Osteoblast (primary cell): ENCODE results near the gene WFDC2. TPM values are rescaled to one million over a fixed set of nuclear protein-coding genes. Genes with fewer than 3 reads are reported as not detected.

ENCODE experiments used
- DNase-seq: peaks from one replicate; pipeline ENCODE4 v3.0.0; 2011; ENCODE audit warnings: low spot score, mixed read lengths; ENCODE audit not compliant: insufficient read length; ENCODE audit errors: missing footprints
- H2AFZ ChIP-seq: 2 replicates; pipeline ENCODE4 v1.6.0; 2011; ENCODE audit warnings: mild to moderate bottlenecking, low read length
- H3K27ac ChIP-seq: 2 replicates; pipeline ENCODE4 v1.5.1; 2011; ENCODE audit warnings: mild to moderate bottlenecking, low read depth, low read length, moderate library complexity
- H3K27me3 ChIP-seq: 2 replicates; pipeline ENCODE4 v1.6.0; 2012; ENCODE audit warnings: mild to moderate bottlenecking, control low read depth, inconsistent platforms, low read length, moderate library complexity; ENCODE audit not compliant: insufficient read depth
- H3K36me3 ChIP-seq: 2 replicates; pipeline ENCODE4 v1.5.1; 2011; ENCODE audit warnings: mild to moderate bottlenecking, low read length, control low read depth, moderate library complexity; ENCODE audit not compliant: insufficient read depth
- H3K4me1 ChIP-seq: 2 replicates; pipeline ENCODE4 v1.5.1; 2011; ENCODE audit warnings: mild to moderate bottlenecking, low read length, control low read depth, moderate library complexity; ENCODE audit not compliant: insufficient read depth
- H3K4me2 ChIP-seq: 2 replicates; pipeline ENCODE4 v1.6.0; 2011; ENCODE audit warnings: mild to moderate bottlenecking, low read length; ENCODE audit not compliant: insufficient read depth
- H3K4me3 ChIP-seq: fragments of 200-600 bp; sonication (generic); 3 replicates; pipeline ENCODE4 v1.5.1; 2012; ENCODE audit warnings: mild to moderate bottlenecking, low read length, inconsistent platforms; ENCODE audit not compliant: insufficient read depth
- H3K79me2 ChIP-seq: 2 replicates; pipeline ENCODE4 v1.6.0; 2012; ENCODE audit warnings: mild to moderate bottlenecking, low read length, control low read depth, inconsistent platforms; ENCODE audit not compliant: insufficient read depth
- H3K9me3 ChIP-seq: 2 replicates; pipeline ENCODE4 v1.5.1; 2011; ENCODE audit warnings: low read depth, low read length, control low read depth
- H4K20me1 ChIP-seq: 2 replicates; pipeline ENCODE4 v1.6.0; 2012; ENCODE audit warnings: mild to moderate bottlenecking, low read length, control low read depth; ENCODE audit not compliant: insufficient read depth
- total RNA-seq: library from RNA; depleted of rRNA; stranded (reverse); fragments of >200 nt; gene quantifications from 2 replicates; pipeline ENCODE4 v1.2.3, GENCODE V29; 2012
- TF ChIP-seq, protein P1 (sequence below): IDR thresholded peaks from 2 replicates; pipeline ENCODE4 v1.5.1; 2011; ENCODE audit warnings: mild to moderate bottlenecking, low read depth, low read length, moderate library complexity; ENCODE audit errors: extremely low read depth

Gene WFDC2
- total RNA-seq, 1 donor: not detected

DNA sequence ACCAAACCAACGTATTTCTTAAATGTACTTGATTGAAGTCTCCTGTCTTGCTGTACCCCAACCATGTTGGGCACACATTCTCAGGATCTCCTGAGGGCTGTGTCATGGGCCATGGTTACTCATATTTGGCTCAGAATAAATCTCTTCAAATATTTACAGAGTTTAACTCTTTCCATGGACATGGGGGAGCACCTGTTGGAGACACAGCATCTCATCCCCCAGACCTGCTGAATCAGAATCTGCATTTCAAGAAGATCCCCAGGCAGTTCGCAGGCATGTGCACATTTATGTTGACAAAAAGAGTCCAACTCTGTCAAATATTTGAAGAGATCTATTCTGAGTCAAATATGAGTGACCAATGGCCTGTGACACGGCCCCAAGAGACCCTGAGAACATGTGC lies 29.1 kb upstream of the WFDC2 start:
- H2AFZ ChIP-seq: no peak overlapping the region
- no peak overlapping the region for H3K27ac ChIP-seq
- H3K36me3 ChIP-seq: no peaks in the 10 kb centered on the region
- no peaks in the 10 kb centered on the region for H4K20me1 ChIP-seq
- peaks cover 16% of the 10 kb centered on the region for H3K27me3 ChIP-seq
- no peaks in the 10 kb centered on the region for H3K9me3 ChIP-seq
- no peak overlapping the region for H3K4me3 ChIP-seq
- no peak for DNase-seq
- TF ChIP-seq, protein P1, sequence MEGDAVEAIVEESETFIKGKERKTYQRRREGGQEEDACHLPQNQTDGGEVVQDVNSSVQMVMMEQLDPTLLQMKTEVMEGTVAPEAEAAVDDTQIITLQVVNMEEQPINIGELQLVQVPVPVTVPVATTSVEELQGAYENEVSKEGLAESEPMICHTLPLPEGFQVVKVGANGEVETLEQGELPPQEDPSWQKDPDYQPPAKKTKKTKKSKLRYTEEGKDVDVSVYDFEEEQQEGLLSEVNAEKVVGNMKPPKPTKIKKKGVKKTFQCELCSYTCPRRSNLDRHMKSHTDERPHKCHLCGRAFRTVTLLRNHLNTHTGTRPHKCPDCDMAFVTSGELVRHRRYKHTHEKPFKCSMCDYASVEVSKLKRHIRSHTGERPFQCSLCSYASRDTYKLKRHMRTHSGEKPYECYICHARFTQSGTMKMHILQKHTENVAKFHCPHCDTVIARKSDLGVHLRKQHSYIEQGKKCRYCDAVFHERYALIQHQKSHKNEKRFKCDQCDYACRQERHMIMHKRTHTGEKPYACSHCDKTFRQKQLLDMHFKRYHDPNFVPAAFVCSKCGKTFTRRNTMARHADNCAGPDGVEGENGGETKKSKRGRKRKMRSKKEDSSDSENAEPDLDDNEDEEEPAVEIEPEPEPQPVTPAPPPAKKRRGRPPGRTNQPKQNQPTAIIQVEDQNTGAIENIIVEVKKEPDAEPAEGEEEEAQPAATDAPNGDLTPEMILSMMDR: no peak
- H3K79me2 ChIP-seq: no peaks in the 10 kb centered on the region
- H3K4me1 ChIP-seq: peaks cover 2% of the 10 kb centered on the region
- H3K4me2 ChIP-seq: no peak overlapping the region

DNA sequence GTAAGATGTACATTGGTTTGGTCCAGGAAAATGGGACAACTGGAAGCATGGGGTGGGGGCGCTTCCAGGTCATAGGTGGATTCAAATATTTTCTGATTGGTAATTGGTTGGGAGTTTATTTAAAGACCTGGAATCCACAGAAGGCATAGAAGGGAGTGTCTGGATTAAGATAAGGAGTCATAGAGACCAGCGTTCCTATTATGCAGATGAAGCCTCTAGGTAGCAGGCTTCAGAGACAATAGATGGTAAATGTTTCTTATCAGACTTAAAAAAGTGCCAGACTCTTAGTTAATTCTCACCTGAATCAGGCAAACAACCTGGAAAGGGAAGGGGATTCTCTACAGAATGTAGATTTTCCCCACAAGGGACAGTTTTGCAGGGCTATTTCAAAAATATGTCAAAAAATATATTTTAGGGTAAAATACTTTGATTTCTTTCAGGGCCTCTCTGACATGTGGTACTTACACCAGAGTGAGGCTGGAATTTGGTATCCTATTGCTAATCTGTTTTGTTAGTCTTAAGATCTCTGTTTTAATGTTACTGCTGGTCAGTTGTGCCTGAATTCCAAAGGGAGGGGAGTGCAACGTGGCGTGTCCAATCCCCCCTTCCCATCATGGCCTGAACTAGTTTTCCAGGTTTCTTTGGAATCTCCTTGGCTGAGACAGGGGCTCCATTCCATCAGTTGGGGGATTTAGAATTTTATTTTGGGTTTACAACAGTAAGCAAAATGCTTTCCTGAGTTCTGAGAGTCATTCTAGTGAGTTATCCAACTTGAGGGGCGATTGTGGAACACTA lies 28.5 kb upstream of the WFDC2 start:
- no peaks in the 10 kb centered on the region for H3K36me3 ChIP-seq
- H2AFZ ChIP-seq: no peak overlapping the region
- peaks cover 2% of the 10 kb centered on the region for H3K4me1 ChIP-seq
- H3K4me2 ChIP-seq: no peak overlapping the region
- H4K20me1 ChIP-seq: no peaks in the 10 kb centered on the region
- no peak overlapping the region for H3K4me3 ChIP-seq
- H3K9me3 ChIP-seq: no peaks in the 10 kb centered on the region
- DNase-seq: no peak
- H3K79me2 ChIP-seq: no peaks in the 10 kb centered on the region
- TF ChIP-seq, protein P1: no peak
- peaks cover 17% of the 10 kb centered on the region for H3K27me3 ChIP-seq
- no peak overlapping the region for H3K27ac ChIP-seq

DNA sequence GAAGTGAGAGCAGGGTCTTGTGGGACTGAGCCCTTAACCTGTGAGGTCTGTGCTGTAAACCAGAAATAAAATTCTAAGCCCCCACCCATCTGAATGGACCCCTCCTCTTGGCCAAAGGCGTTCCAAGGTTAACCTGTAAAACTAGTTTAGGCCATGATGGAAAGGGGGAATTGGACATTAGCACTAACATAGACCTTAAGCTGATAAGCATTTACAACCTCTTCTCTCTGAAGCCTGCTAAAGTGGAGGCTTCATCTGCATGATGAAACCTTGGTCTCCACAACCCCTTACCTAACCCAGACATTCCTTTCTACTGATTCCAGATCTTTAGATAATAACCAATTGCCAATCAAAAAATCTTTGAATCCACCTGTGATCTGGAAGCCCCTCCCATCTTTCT lies 27.8 kb upstream of the WFDC2 start:
- no peak overlapping the region for H3K4me2 ChIP-seq

DNA sequence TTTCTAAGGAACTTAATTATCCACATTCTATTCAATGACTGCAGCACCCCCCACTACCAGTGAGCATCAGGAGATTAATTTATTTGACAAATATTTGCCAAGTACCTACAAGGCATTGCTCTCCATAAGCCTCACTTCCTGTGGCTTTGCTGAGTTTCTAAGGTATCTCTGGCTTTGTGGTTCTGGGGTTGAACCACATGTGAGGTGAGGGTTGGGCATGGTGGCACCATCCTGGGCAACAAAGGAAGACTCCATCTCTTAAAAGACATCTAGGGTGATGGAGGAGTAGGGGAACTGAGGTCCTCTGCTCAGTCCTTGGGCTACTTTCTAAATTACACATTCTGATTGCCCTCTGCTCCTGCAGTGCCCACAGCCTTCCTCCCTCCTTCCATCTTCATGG lies 25.5 kb upstream of the WFDC2 start:
- no peak for DNase-seq
- Histone ChIP-seq H3K79me2 (no peaks in the 10 kb centered on the region), H2AFZ (no peak overlapping the region), H3K27ac (no peak overlapping the region), H3K4me2 (no peak overlapping the region), H3K9me3 (no peaks in the 10 kb centered on the region), H3K27me3 (peaks cover 17% of the 10 kb centered on the region), H3K4me1 (no peaks in the 10 kb centered on the region), H4K20me1 (no peaks in the 10 kb centered on the region), H3K36me3 (no peaks in the 10 kb centered on the region), H3K4me3 (no peak overlapping the region)
- TF ChIP-seq, protein P1: no peak

More for the DNA sequence above, 27.8 kb upstream of the WFDC2 start:
- peaks cover 2% of the 10 kb centered on the region for H3K4me1 ChIP-seq
- no peaks in the 10 kb centered on the region for H3K79me2 ChIP-seq
- H3K36me3 ChIP-seq: no peaks in the 10 kb centered on the region
- no peak overlapping the region for H3K27ac ChIP-seq
- no peak for DNase-seq
- no peaks in the 10 kb centered on the region for H4K20me1 ChIP-seq
- H3K4me3 ChIP-seq: no peak overlapping the region
- TF ChIP-seq, protein P1: no peak
- H3K27me3 ChIP-seq: peaks cover 17% of the 10 kb centered on the region
- no peaks in the 10 kb centered on the region for H3K9me3 ChIP-seq
- H2AFZ ChIP-seq: no peak overlapping the region
